Peyer's patch (tissue), 4 donors: ENCODE results near the gene P2RY11.
A peak's percentile ranks its signal among the peaks of the same experiment; 100 is the strongest.

Experiments
- POLR2A ChIP-seq, 2 donors: fragments of 450-650 bp; IDR thresholded peaks; one replicate each; pipeline ENCODE4 v1.5.1; 2017; ENCODE audit warnings: antibody characterized with exemption in 2 of 2, mild to moderate bottlenecking in 2 of 2, moderate library complexity in 2 of 2
- TF ChIP-seq, protein P1 (sequence below), 6 experiments: fragments of 450-650 bp in 4 of 6; fragments of 200-600 bp in 2 of 6; sonication (generic) in 1 of 6; IDR thresholded peaks; one replicate each; pipeline ENCODE4 v1.5.1; 2017 to 2019; ENCODE audit warnings: antibody characterized with exemption in 6 of 6, mild to moderate bottlenecking in 3 of 6, moderate library complexity in 1 of 6

- TF ChIP-seq POLR2A (IDR thresholded peaks at IDR 0.05), result no peak
- TF ChIP-seq, protein P1, sequence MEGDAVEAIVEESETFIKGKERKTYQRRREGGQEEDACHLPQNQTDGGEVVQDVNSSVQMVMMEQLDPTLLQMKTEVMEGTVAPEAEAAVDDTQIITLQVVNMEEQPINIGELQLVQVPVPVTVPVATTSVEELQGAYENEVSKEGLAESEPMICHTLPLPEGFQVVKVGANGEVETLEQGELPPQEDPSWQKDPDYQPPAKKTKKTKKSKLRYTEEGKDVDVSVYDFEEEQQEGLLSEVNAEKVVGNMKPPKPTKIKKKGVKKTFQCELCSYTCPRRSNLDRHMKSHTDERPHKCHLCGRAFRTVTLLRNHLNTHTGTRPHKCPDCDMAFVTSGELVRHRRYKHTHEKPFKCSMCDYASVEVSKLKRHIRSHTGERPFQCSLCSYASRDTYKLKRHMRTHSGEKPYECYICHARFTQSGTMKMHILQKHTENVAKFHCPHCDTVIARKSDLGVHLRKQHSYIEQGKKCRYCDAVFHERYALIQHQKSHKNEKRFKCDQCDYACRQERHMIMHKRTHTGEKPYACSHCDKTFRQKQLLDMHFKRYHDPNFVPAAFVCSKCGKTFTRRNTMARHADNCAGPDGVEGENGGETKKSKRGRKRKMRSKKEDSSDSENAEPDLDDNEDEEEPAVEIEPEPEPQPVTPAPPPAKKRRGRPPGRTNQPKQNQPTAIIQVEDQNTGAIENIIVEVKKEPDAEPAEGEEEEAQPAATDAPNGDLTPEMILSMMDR (IDR thresholded peaks at IDR 0.05), result peak in 5 of 6 experiments; percentile 19 to 62 (median 37)
Observed at GRCh38 chr19:10074153-10074552, 37.3 kb upstream of the P2RY11 start.
